HEK293 (cell line): ENCODE results near the gene SLMAP.

Experiments
- CTCF ChIP-seq: fragments of 450-650 bp; formaldehyde crosslinking; IDR thresholded peaks from 2 replicates; pipeline ENCODE4 v1.5.1; 2016; ENCODE audit warnings: missing biosample characterization, missing genetic modification characterization
- HOXC10 ChIP-seq: sonication (generic); formaldehyde crosslinking; IDR thresholded peaks from 2 replicates; pipeline ENCODE4 v1.8.1; 2023; ENCODE audit warnings: mild to moderate bottlenecking, missing genetic modification reagents
- PRDM1 ChIP-seq: fragments of 450-650 bp; formaldehyde crosslinking; IDR thresholded peaks from 2 replicates; pipeline ENCODE4; 2016; ENCODE audit warnings: missing biosample characterization, missing genetic modification characterization
- SP2 ChIP-seq: fragments of 450-650 bp; formaldehyde crosslinking; IDR thresholded peaks from 2 replicates; pipeline ENCODE4 v1.5.1; 2016; ENCODE audit warnings: missing biosample characterization, missing genetic modification characterization
- ZBTB20 ChIP-seq: fragments of 450-650 bp; formaldehyde crosslinking; IDR thresholded peaks from 2 replicates; pipeline ENCODE4 v1.5.1; 2016; ENCODE audit warnings: missing biosample characterization, missing genetic modification characterization
- ZBTB21 ChIP-seq: fragments of 450-650 bp; formaldehyde crosslinking; IDR thresholded peaks from 2 replicates; pipeline ENCODE4 v1.5.1; 2017; ENCODE audit warnings: missing biosample characterization, missing genetic modification characterization
- ZFHX2 ChIP-seq: fragments of 450-650 bp; formaldehyde crosslinking; conservative IDR thresholded peaks from 2 replicates; pipeline ENCODE4 v1.5.1; 2016; ENCODE audit warnings: missing biosample characterization, missing genetic modification characterization
- ZNF23 ChIP-seq: fragments of 450-650 bp; formaldehyde crosslinking; IDR thresholded peaks from 2 replicates; pipeline ENCODE4 v1.5.1; 2016; ENCODE audit warnings: missing biosample characterization, missing genetic modification characterization, borderline replicate concordance
- ZNF521 ChIP-seq: fragments of 450-650 bp; formaldehyde crosslinking; IDR thresholded peaks from 2 replicates; pipeline ENCODE4 v1.5.1; 2017; ENCODE audit warnings: missing biosample characterization, mild to moderate bottlenecking, missing genetic modification characterization
- ZNF530 ChIP-seq: fragments of 450-650 bp; formaldehyde crosslinking; IDR thresholded peaks from 2 replicates; pipeline ENCODE4 v1.5.1; 2016; ENCODE audit warnings: low read depth, missing biosample characterization, missing genetic modification characterization
- ZNF658 ChIP-seq: fragments of 450-650 bp; formaldehyde crosslinking; IDR thresholded peaks from 2 replicates; pipeline ENCODE4; 2016; ENCODE audit warnings: missing biosample characterization, missing genetic modification characterization
- ZNF768 ChIP-seq: fragments of 450-650 bp; formaldehyde crosslinking; IDR thresholded peaks from 2 replicates; pipeline ENCODE4 v1.5.1; 2018; ENCODE audit warnings: missing biosample characterization, mild to moderate bottlenecking, missing genetic modification characterization
- TF ChIP-seq, protein P1 (sequence below): fragments of 450-650 bp; formaldehyde crosslinking; IDR thresholded peaks from 2 replicates; pipeline ENCODE4 v1.5.1; 2016; ENCODE audit warnings: missing biosample characterization, missing genetic modification characterization, low read depth
- TF ChIP-seq, protein P2 (sequence below): fragments of 450-650 bp; formaldehyde crosslinking; IDR thresholded peaks from 2 replicates; pipeline ENCODE4 v1.5.1; 2016; ENCODE audit warnings: missing biosample characterization, missing genetic modification characterization

DNA sequence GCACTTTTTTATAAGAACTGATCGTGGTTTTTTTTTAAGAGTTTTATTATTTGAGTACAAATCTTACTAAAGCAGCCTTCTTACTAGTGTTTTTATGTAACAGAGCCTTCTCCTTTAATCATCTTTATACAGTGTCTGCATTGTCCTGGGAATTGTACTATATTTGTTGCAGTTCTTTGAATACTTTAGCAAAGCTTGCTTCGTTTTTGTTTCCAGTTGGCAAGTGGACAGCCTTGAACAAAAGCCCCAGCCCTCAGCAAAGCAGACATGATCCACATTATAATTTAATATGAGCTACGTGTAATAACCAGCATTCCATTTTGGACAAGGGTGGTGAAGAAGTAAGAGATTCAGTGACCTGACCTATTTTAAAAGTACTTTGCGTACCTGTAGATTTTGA, 139.9 kb downstream of the SLMAP start:
- TF ChIP-seq ZNF521 (tag by site-specific recombination) (no peak), HOXC10 (no peak), ZNF768 (tag by site-specific recombination) (no peak), CTCF (tag by site-specific recombination) (no peak), ZNF23 (no peak), ZFHX2 (tag by site-specific recombination) (no peak), PRDM1 (tag by site-specific recombination) (no peak), ZBTB20 (tag by site-specific recombination) (no peak), ZNF530 (tag by site-specific recombination) (no peak), ZNF658 (no peak), SP2 (tag by site-specific recombination) (no peak), ZBTB21 (tag by site-specific recombination) (no peak)
- TF ChIP-seq, protein P1, sequence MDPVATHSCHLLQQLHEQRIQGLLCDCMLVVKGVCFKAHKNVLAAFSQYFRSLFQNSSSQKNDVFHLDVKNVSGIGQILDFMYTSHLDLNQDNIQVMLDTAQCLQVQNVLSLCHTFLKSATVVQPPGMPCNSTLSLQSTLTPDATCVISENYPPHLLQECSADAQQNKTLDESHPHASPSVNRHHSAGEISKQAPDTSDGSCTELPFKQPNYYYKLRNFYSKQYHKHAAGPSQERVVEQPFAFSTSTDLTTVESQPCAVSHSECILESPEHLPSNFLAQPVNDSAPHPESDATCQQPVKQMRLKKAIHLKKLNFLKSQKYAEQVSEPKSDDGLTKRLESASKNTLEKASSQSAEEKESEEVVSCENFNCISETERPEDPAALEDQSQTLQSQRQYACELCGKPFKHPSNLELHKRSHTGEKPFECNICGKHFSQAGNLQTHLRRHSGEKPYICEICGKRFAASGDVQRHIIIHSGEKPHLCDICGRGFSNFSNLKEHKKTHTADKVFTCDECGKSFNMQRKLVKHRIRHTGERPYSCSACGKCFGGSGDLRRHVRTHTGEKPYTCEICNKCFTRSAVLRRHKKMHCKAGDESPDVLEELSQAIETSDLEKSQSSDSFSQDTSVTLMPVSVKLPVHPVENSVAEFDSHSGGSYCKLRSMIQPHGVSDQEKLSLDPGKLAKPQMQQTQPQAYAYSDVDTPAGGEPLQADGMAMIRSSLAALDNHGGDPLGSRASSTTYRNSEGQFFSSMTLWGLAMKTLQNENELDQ (tag by site-specific recombination), result no peak
- TF ChIP-seq, protein P2, sequence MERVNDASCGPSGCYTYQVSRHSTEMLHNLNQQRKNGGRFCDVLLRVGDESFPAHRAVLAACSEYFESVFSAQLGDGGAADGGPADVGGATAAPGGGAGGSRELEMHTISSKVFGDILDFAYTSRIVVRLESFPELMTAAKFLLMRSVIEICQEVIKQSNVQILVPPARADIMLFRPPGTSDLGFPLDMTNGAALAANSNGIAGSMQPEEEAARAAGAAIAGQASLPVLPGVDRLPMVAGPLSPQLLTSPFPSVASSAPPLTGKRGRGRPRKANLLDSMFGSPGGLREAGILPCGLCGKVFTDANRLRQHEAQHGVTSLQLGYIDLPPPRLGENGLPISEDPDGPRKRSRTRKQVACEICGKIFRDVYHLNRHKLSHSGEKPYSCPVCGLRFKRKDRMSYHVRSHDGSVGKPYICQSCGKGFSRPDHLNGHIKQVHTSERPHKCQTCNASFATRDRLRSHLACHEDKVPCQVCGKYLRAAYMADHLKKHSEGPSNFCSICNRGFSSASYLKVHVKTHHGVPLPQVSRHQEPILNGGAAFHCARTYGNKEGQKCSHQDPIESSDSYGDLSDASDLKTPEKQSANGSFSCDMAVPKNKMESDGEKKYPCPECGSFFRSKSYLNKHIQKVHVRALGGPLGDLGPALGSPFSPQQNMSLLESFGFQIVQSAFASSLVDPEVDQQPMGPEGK, result no peak
